CD8-positive, alpha-beta memory T cell (primary cell): ENCODE measurements around the gene FBXO44. TPM values are rescaled to one million over a fixed set of nuclear protein-coding genes. Genes with fewer than 3 reads are reported as not detected.

ENCODE experiments used
- CTCF ChIA-PET: fragments of 350-600 bp; sonication (Branson Sonifier 250); formaldehyde crosslinking; loops from one replicate; lab custom pipeline; 2021; ENCODE audit warnings: antibody characterized with exemption; lab: Charles Lee
- POLR2A ChIA-PET: fragments of 350-600 bp; sonication (Branson Sonifier 250); formaldehyde crosslinking; loops from one replicate; lab custom pipeline; 2021; ENCODE audit warnings: antibody characterized with exemption; lab: Charles Lee
- DNase-seq, 5 donors: peaks; one replicate each; pipeline versions ENCODE4 v3.0.0 to v3.0.0-alpha.2; 2020 to 2022; ENCODE audit warnings: mixed read lengths in 1 of 5
- H3K27ac ChIP-seq: one replicate; pipeline ENCODE4 v1.7.0; 2013; ENCODE audit warnings: low read depth, mild to moderate bottlenecking, low read length, moderate library complexity
- H3K27me3 ChIP-seq: 2 replicates; pipeline ENCODE4 v1.7.0; 2013; ENCODE audit warnings: low read length, mild to moderate bottlenecking; ENCODE audit not compliant: insufficient read depth, poor library complexity, severe bottlenecking
- H3K36me3 ChIP-seq: 2 replicates; pipeline ENCODE4 v1.7.0; 2013; ENCODE audit warnings: mild to moderate bottlenecking, low read length, moderate library complexity; ENCODE audit not compliant: insufficient read depth
- H3K4me1 ChIP-seq: 2 replicates; pipeline ENCODE4 v1.7.0; 2013; ENCODE audit warnings: mild to moderate bottlenecking, low read length, moderate library complexity; ENCODE audit not compliant: insufficient read depth
- H3K4me3 ChIP-seq: 2 replicates; pipeline ENCODE4 v1.7.0; 2013; ENCODE audit warnings: mild to moderate bottlenecking, low read length
- H3K9me3 ChIP-seq: 2 replicates; pipeline ENCODE4 v1.7.0; 2013; ENCODE audit warnings: mild to moderate bottlenecking, low read length
- H3K27ac Mint-ChIP-seq, 8 donors: one replicate each; pipeline ENCODE4 v1.8.0; 2020 to 2021; ENCODE audit warnings: mixed read lengths in 8 of 8, mild to moderate bottlenecking in 6 of 8, inconsistent platforms in 3 of 8, moderate library complexity in 3 of 8
- H3K27me3 Mint-ChIP-seq, 2 donors: one replicate each; pipeline ENCODE4 v1.8.0; 2020 to 2021; ENCODE audit warnings: mixed read lengths in 2 of 2, mild to moderate bottlenecking in 1 of 2, moderate library complexity in 1 of 2
- H3K36me3 Mint-ChIP-seq, 3 donors: one replicate each; pipeline ENCODE4 v1.8.0; 2020 to 2021; ENCODE audit warnings: mixed read lengths in 3 of 3, inconsistent platforms in 1 of 3, mild to moderate bottlenecking in 1 of 3
- H3K4me1 Mint-ChIP-seq, 3 donors: one replicate each; pipeline ENCODE4 v1.8.0; 2020 to 2021; ENCODE audit warnings: mixed read lengths in 3 of 3, inconsistent platforms in 1 of 3, mild to moderate bottlenecking in 1 of 3
- H3K4me3 Mint-ChIP-seq, 7 donors: one replicate each; pipeline ENCODE4 v1.8.0; 2020 to 2021; ENCODE audit warnings: mixed read lengths in 7 of 7, mild to moderate bottlenecking in 6 of 7, moderate library complexity in 4 of 7, inconsistent platforms in 2 of 7
- H3K9me3 Mint-ChIP-seq, 5 donors: one replicate each; pipeline ENCODE4 v1.8.0; 2020 to 2022; ENCODE audit warnings: mixed read lengths in 5 of 5, mild to moderate bottlenecking in 3 of 5, moderate library complexity in 2 of 5, inconsistent platforms in 1 of 5
- polyA plus RNA-seq: library from polyadenylated mRNA; unstranded; fragments of 300-500 nt; fragmentation: Illumina TruSeq; gene quantifications from one replicate; pipeline ENCODE4 v1.2.3, GENCODE V29; 2021
- total RNA-seq, 2 experiments: library from RNA; stranded (reverse); gene quantifications; one replicate each; pipeline ENCODE4 v1.2.3, GENCODE V29; 2021

FBXO44 gene
- total and polyA plus RNA-seq, 3 experiments from 2014 or later, result 12.0 to 16.0 (median 14.2) TPM

- Histone ChIP-seq H3K4me3 (no peak overlapping the region), H3K36me3 (no peaks in the 10 kb centered on the region), H3K9me3 (no peaks in the 10 kb centered on the region), H3K27ac (no peak overlapping the region), H3K27me3 (no peaks in the 10 kb centered on the region), H3K4me1 (no peaks in the 10 kb centered on the region)
- ChIA-PET CTCF (no interaction called here), POLR2A (no interaction called here)
- no peaks in the 10 kb centered on the region for H3K9me3 Mint-ChIP-seq
- H3K27me3 Mint-ChIP-seq, result peaks cover 22 to 38% of the 10 kb centered on the region in 2 donors
- no peak for DNase-seq
- no peaks in the 10 kb centered on the region for H3K36me3 Mint-ChIP-seq
- H3K4me1 Mint-ChIP-seq, result no peaks in the 10 kb centered on the region
- H3K4me3 Mint-ChIP-seq, result no peak overlapping the region
- no peak overlapping the region for H3K27ac Mint-ChIP-seq
Observed at GRCh38 chr1:11615090-11615489, 39.6 kb upstream of the FBXO44 start.

GRCh38 chr1:11616766-11617165, 37.9 kb upstream of the FBXO44 start:
- no peaks in the 10 kb centered on the region for H3K36me3 ChIP-seq
- no peaks in the 10 kb centered on the region for H3K9me3 Mint-ChIP-seq
- DNase-seq, result no peak
- CTCF ChIA-PET, result no interaction called here
- H3K36me3 Mint-ChIP-seq, result no peaks in the 10 kb centered on the region
- no peak overlapping the region for H3K27ac Mint-ChIP-seq
- no peaks in the 10 kb centered on the region for H3K27me3 ChIP-seq
- no peak overlapping the region for H3K27ac ChIP-seq
- no peaks in the 10 kb centered on the region for H3K4me1 ChIP-seq
- H3K4me1 Mint-ChIP-seq, result no peaks in the 10 kb centered on the region
- H3K27me3 Mint-ChIP-seq, result peaks cover 23 to 39% of the 10 kb centered on the region in 2 donors
- POLR2A ChIA-PET, result no interaction called here
- H3K4me3 Mint-ChIP-seq, result no peak overlapping the region
- H3K9me3 ChIP-seq, result no peaks in the 10 kb centered on the region
- H3K4me3 ChIP-seq, result no peak overlapping the region

- no peak for DNase-seq
- CTCF ChIA-PET, result no interaction called here
- H3K9me3 Mint-ChIP-seq, result no peaks in the 10 kb centered on the region
- H3K27ac Mint-ChIP-seq, result no peak overlapping the region
- Histone ChIP-seq H3K27ac (no peak overlapping the region), H3K4me3 (no peak overlapping the region), H3K4me1 (no peaks in the 10 kb centered on the region), H3K36me3 (no peaks in the 10 kb centered on the region), H3K27me3 (no peaks in the 10 kb centered on the region), H3K9me3 (no peaks in the 10 kb centered on the region)
- no peak overlapping the region for H3K4me3 Mint-ChIP-seq
- POLR2A ChIA-PET, result no interaction called here
- no peaks in the 10 kb centered on the region for H3K4me1 Mint-ChIP-seq
- H3K27me3 Mint-ChIP-seq, result peaks cover 20 to 45% of the 10 kb centered on the region in 2 donors
- no peaks in the 10 kb centered on the region for H3K36me3 Mint-ChIP-seq
Observed at GRCh38 chr1:11617314-11617713, 37.4 kb upstream of the FBXO44 start.

- H3K27ac Mint-ChIP-seq, result no peak overlapping the region
Observed at GRCh38 chr1:11617741-11618140, 36.9 kb upstream of the FBXO44 start.

GRCh38 chr1:11620405-11620804, 34.3 kb upstream of the FBXO44 start:
- no peak overlapping the region for H3K4me3 ChIP-seq
- H3K27me3 ChIP-seq, result no peaks in the 10 kb centered on the region
- H3K4me1 ChIP-seq, result no peaks in the 10 kb centered on the region
- no peak overlapping the region for H3K4me3 Mint-ChIP-seq
- H3K27ac ChIP-seq, result no peak overlapping the region
- no peaks in the 10 kb centered on the region for H3K9me3 ChIP-seq
- H3K4me1 Mint-ChIP-seq, result no peaks in the 10 kb centered on the region
- CTCF ChIA-PET, result no interaction called here
- no peaks in the 10 kb centered on the region for H3K36me3 ChIP-seq
- POLR2A ChIA-PET, result no interaction called here
- DNase-seq, result no peak
- H3K9me3 Mint-ChIP-seq, result no peaks in the 10 kb centered on the region
- H3K27me3 Mint-ChIP-seq, result peaks cover 21 to 58% of the 10 kb centered on the region in 2 donors
- H3K27ac Mint-ChIP-seq, result no peak overlapping the region
- H3K36me3 Mint-ChIP-seq, result no peaks in the 10 kb centered on the region

More at GRCh38 chr1:11617741-11618140, 36.9 kb upstream of the FBXO44 start:
- Histone ChIP-seq H3K27ac (no peak overlapping the region), H3K4me1 (no peaks in the 10 kb centered on the region), H3K4me3 (no peak overlapping the region), H3K9me3 (no peaks in the 10 kb centered on the region), H3K36me3 (no peaks in the 10 kb centered on the region), H3K27me3 (no peaks in the 10 kb centered on the region)
- CTCF ChIA-PET, result no interaction called here
- Mint-ChIP-seq H3K9me3 (no peaks in the 10 kb centered on the region), H3K36me3 (no peaks in the 10 kb centered on the region), H3K4me3 (no peak overlapping the region), H3K4me1 (no peaks in the 10 kb centered on the region), H3K27me3 (peaks cover 20 to 45% of the 10 kb centered on the region in 2 donors)
- no peak for DNase-seq
- POLR2A ChIA-PET, result no interaction called here

GRCh38 chr1:11620924-11621323, 33.8 kb upstream of the FBXO44 start:
- Histone ChIP-seq H3K27ac (no peak overlapping the region), H3K4me1 (no peaks in the 10 kb centered on the region), H3K9me3 (no peaks in the 10 kb centered on the region), H3K27me3 (no peaks in the 10 kb centered on the region), H3K36me3 (no peaks in the 10 kb centered on the region), H3K4me3 (no peak overlapping the region)
- H3K9me3 Mint-ChIP-seq, result no peaks in the 10 kb centered on the region
- H3K4me1 Mint-ChIP-seq, result no peaks in the 10 kb centered on the region
- DNase-seq, result no peak
- H3K27ac Mint-ChIP-seq, result no peak overlapping the region
- H3K4me3 Mint-ChIP-seq, result no peak overlapping the region
- ChIA-PET CTCF (no interaction called here), POLR2A (no interaction called here)
- no peaks in the 10 kb centered on the region for H3K36me3 Mint-ChIP-seq
- H3K27me3 Mint-ChIP-seq, result peaks cover 24 to 61% of the 10 kb centered on the region in 2 donors

- no peak for DNase-seq
- Mint-ChIP-seq H3K27me3 (peaks cover 22 to 59% of the 10 kb centered on the region in 2 donors), H3K9me3 (no peaks in the 10 kb centered on the region), H3K27ac (no peak overlapping the region), H3K36me3 (no peaks in the 10 kb centered on the region), H3K4me3 (no peak overlapping the region), H3K4me1 (no peaks in the 10 kb centered on the region)
- ChIA-PET CTCF (no interaction called here), POLR2A (no interaction called here)
- Histone ChIP-seq H3K4me3 (no peak overlapping the region), H3K27ac (no peak overlapping the region), H3K4me1 (no peaks in the 10 kb centered on the region), H3K27me3 (no peaks in the 10 kb centered on the region), H3K36me3 (no peaks in the 10 kb centered on the region), H3K9me3 (no peaks in the 10 kb centered on the region)
Observed at GRCh38 chr1:11622398-11622797, 32.3 kb upstream of the FBXO44 start.

- CTCF ChIA-PET, result no interaction called here
- H3K9me3 Mint-ChIP-seq, result no peaks in the 10 kb centered on the region
- DNase-seq, result no peak
Observed at GRCh38 chr1:11623702-11624101, 31.0 kb upstream of the FBXO44 start.

GRCh38 chr1:11626551-11626950, 28.1 kb upstream of the FBXO44 start:
- Histone ChIP-seq H3K36me3 (no peaks in the 10 kb centered on the region), H3K27ac (no peak overlapping the region), H3K27me3 (no peaks in the 10 kb centered on the region), H3K9me3 (no peaks in the 10 kb centered on the region), H3K4me1 (no peaks in the 10 kb centered on the region), H3K4me3 (no peak overlapping the region)
- ChIA-PET CTCF (no interaction called here), POLR2A (no interaction called here)
- Mint-ChIP-seq H3K27ac (no peak overlapping the region), H3K27me3 (peaks cover 17 to 75% of the 10 kb centered on the region in 2 donors), H3K4me3 (no peak overlapping the region), H3K36me3 (no peaks in the 10 kb centered on the region), H3K4me1 (peaks cover 0 to 1% (median 0%) of the 10 kb centered on the region in 3 donors), H3K9me3 (no peaks in the 10 kb centered on the region)
- no peak for DNase-seq

More at GRCh38 chr1:11623702-11624101, 31.0 kb upstream of the FBXO44 start:
- no peaks in the 10 kb centered on the region for H3K9me3 ChIP-seq
- Mint-ChIP-seq H3K36me3 (no peaks in the 10 kb centered on the region), H3K4me1 (no peaks in the 10 kb centered on the region), H3K27ac (no peak overlapping the region), H3K27me3 (peaks cover 21 to 57% of the 10 kb centered on the region in 2 donors), H3K4me3 (no peak overlapping the region)
- H3K27me3 ChIP-seq, result no peaks in the 10 kb centered on the region
- no peaks in the 10 kb centered on the region for H3K4me1 ChIP-seq
- H3K27ac ChIP-seq, result no peak overlapping the region
- H3K36me3 ChIP-seq, result no peaks in the 10 kb centered on the region
- H3K4me3 ChIP-seq, result no peak overlapping the region
- POLR2A ChIA-PET, result no interaction called here
